Measurements from ENCODE around the gene ZNF200.
"Not testable (repeated sequence)": the region's sequence is repeated elsewhere in the genome, so short reads cannot be mapped to it uniquely, and the experiment has no call there.

The ZNF200 gene

GRCh38 chr16:3197694-3198333, 37.1 kb downstream of the ZNF200 start:
- DNase-seq (ENCODE audit: low read depth), result not testable (repeated sequence)

- no peak for DNase-seq (ENCODE audit: low read depth)
These were observed 39.0 kb downstream of the ZNF200 start for GRCh38 chr16:3195975-3196374.

- DNase-seq (ENCODE audit: low read depth), result no peak
These were observed 40.2 kb downstream of the ZNF200 start for GRCh38 chr16:3194792-3195191.

GRCh38 chr16:3193221-3194212, 41.4 kb downstream of the ZNF200 start:
- no peak for DNase-seq (ENCODE audit: low read depth)

GRCh38 chr16:3192476-3193019, 42.4 kb downstream of the ZNF200 start:
- DNase-seq (ENCODE audit: low read depth), result no peak

GRCh38 chr16:3190949-3191353, 44.0 kb downstream of the ZNF200 start:
- no peak for DNase-seq (ENCODE audit: low read depth)

GRCh38 chr16:3189869-3190268, 45.1 kb downstream of the ZNF200 start:
- no peak for DNase-seq (ENCODE audit: low read depth)

- DNase-seq (ENCODE audit: low read depth), result peak; percentile 49
These were observed 45.8 kb downstream of the ZNF200 start for GRCh38 chr16:3188925-3189825.

- DNase-seq (ENCODE audit: low read depth), result no peak
These were observed 46.4 kb downstream of the ZNF200 start for GRCh38 chr16:3188675-3188924.

GRCh38 chr16:3187798-3188674, 46.9 kb downstream of the ZNF200 start, which contains the start of gene OR1F1:
Gene OR1F1, plus strand, starts transcription at chr16:3188204.
- DNase-seq (ENCODE audit: low read depth), result peak; percentile 46

GRCh38 chr16:3186946-3187690, 47.8 kb downstream of the ZNF200 start:
- DNase-seq (ENCODE audit: low read depth), result no peak

GRCh38 chr16:3183445-3184139, 51.4 kb downstream of the ZNF200 start:
- DNase-seq (ENCODE audit: low read depth), result no peak

GRCh38 chr16:3182608-3183444, 52.1 kb downstream of the ZNF200 start:
- DNase-seq (ENCODE audit: low read depth), result no peak

GRCh38 chr16:3182293-3182607, 52.7 kb downstream of the ZNF200 start:
- DNase-seq (ENCODE audit: low read depth), result not testable (repeated sequence)

- no peak for DNase-seq (ENCODE audit: low read depth)
These were observed 54.5 kb downstream of the ZNF200 start for GRCh38 chr16:3180445-3180878.

- DNase-seq (ENCODE audit: low read depth), result no peak
These were observed 55.3 kb downstream of the ZNF200 start for GRCh38 chr16:3179651-3180050.

- no peak for DNase-seq (ENCODE audit: low read depth)
These were observed 59.5 kb downstream of the ZNF200 start for GRCh38 chr16:3175157-3176093.
